NCI-H128 (cell line): ENCODE measurements around the gene SDR9C7.
"Not testable (repeated sequence)": the region's sequence is repeated elsewhere in the genome, so short reads cannot be mapped to it uniquely, and the experiment has no call there.

Experiments used
- DNase-seq: peaks from one replicate; lab custom pipeline; 2025; ENCODE audit not compliant: unreplicated experiment; lab: John Stamatoyannopoulos, UW

SDR9C7 gene

DNA sequence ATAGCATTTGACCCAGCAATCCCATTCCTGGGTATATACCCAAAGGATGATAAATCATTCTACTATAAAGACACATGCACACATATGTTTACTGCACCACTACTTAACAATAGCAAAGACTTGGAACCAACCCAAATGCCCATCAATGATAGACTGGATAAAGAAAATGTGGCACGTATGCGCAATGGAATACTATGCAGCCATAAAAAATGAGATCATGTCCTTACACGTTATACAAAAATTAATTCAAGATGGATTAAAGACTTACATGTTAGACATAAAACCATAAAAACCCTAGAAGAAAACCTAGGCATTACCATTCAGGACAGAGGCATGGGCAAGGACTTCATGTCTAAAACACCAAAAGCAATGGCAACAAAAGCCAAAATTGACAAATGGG, 16.1 kb downstream of the SDR9C7 start:
- not testable (repeated sequence) for DNase-seq

DNA sequence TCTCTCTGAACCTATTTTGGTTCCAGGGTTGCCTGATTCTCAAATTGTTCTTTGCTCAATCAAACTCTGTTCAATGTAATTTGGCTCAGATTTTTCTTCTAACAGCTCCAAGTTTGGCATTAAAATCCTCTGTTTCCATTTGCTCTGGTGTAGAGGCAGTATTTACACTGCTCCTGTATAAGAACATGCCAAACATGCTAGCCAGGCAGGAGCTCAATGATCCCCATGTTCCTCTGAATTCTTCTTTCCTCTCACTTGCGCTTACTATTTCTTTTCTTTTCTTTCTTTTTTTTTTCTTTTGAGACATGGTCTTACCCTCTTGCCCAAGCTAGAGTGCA, 17.2 kb downstream of the SDR9C7 start:
- no peak for DNase-seq

DNA sequence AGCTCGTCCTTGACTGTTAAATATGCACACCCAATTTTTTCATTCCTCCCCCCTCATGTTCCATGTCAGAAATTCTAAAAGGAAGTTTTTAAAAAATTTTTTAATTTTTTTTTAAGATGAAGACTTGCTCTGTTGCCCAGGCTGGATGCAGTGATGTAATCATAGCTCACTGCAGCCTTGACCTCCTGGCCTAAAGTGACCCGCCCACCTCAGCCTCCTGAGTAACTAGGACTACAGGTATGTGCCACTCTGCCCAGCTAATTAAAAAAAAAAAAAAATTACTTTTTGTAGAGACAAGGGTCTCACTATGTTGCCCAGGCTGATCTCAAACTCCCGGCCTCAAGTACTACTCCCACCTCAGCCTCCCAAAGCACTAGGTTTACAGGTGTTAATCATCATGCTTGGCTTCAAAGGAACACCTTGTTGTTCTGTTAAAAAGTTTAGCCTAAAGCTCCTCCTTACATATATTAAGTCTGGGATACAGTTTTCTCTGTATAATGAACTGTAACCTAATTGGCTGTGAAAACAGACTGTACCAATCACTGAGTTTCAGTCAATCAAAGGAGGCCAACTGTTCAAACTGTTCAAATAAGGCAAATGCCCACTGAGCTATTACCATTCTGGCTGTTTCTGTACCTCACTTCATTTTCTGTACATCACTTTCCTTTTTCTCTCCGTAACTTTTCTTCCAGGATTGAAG, 17.8 kb downstream of the SDR9C7 start:
- DNase-seq, result no peak

DNA sequence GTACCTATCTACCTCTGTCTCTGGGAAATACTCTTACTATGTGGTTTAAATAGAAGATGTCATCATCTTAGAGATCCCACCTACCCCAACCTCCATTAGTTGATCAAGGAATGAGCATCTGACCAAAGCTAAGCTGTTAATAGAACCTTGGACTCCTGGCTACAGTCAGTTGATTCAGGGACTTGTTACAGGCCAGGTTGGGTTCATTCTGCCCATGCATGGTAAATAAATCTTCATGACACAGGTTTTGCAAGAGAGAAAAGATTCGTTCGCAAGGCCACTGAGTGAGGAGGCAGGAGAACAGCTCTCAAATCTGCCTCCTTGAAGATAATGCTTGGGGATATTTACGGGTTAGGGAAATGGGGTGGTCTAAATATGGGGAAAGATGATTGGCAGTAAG, 19.5 kb downstream of the SDR9C7 start:
- DNase-seq, result no peak

DNA sequence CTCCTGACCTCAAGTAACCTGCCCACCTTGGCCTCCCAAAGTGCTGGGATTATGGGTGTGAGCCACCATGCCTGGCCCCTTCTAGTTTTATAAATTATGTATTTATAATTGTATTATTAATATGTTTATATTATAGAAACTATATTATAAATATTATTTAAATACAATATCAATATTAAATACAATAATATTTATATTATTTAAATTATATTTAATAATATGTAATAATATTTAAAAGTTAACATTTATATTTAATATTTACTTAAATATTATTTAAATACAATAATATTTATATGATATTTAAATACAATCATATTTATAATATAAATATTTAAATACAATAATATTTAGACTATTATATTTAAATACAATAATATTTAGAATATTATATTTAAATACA, 20.0 kb downstream of the SDR9C7 start:
- no peak for DNase-seq

DNA sequence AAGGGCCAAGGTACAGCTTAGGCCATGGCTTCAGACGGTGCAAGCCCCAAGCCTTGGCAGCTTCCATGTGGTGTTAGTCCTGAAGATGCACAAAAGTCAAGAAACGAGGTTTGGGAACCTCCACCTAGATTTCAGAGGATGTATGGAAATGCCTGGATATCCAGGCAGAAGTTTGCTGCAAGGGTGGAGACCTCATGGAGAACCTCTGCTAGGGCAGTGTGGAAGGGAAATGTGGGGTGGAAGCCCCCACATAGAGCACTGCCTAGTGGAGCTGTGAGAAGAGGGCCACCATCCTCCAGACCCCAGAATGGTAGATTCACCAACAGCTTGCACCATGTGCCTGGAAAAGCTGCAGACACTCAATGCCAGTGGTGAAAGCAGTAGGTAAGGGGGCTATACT, 24.8 kb downstream of the SDR9C7 start:
- not testable (repeated sequence) for DNase-seq

DNA sequence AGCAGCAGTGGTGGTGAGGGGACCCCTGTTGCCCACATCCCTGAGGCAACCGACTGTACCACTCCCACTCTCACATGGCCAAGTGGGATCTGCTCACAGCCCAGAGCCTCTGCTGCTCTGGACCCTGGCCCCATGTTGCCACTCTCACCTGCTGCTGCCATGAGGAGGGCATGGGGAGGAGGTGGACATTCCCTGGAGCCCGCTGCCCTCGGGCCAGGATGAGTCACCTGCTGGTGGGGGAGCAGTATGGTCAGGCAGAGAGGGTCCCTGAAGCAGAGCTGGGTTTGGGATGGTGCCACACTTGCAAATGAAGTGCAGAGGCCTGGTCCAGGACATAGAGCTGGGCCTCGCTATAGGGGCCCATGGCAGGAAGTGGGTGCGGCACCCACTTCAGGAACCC, 26.1 kb downstream of the SDR9C7 start:
- DNase-seq, result no peak

DNA sequence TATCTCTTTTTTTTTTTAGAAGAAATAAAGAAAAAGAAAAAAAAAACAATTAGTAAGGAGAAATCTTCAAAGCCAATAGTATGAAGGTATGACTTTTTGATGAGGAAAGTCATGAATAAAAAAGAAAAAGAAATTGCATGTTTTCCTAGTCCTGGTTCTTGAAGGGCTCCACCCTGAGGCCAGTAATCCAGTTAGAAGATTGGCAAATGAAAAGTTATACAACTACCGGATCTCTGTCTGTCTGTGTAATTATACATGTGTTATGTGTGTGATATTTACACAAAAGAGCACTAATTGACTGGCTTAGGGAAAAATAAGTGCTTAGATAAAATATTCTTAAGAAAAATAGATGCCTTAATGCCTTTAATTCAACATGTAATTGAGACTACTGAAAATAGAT, 28.4 kb downstream of the SDR9C7 start:
- DNase-seq, result no peak

DNA sequence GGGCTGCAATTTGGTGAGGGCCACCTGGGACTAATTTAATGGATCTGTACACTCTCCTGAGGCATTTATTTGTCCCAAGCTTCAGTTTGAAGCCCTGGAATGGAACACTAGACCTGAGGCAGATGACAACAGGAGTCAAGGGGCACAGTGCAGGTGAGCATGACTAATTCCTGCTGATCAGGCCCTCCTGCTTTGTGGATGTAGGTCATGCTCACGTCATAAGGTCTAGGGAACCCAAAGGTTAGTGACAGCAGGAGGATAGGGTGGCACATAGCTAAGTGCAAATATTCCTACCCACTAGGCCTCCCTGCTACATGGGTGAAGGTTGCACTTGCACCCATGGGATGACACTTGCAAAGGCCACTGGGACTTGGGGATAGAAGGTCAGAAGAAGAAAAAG, 30.8 kb downstream of the SDR9C7 start:
- no peak for DNase-seq

DNA sequence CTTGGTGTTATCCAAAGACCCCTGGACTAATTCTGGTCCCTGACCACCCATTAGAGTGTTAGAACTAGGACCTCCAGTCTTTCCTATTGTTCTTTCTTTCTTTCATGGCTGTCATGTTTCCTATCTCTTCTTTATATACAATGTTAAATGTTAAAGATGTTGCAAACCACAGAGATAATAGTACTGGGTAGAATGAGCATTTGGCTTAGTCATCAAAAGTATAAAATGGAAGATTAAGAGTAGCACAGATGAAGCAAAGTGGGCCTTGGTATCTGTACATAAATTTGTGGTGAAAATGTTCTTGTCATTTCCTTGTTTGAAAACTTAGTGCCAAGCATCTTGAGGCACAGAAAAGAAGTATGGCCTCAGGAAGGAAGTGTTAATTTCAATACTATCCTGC, 32.9 kb downstream of the SDR9C7 start:
- DNase-seq, result not testable (repeated sequence)

DNA sequence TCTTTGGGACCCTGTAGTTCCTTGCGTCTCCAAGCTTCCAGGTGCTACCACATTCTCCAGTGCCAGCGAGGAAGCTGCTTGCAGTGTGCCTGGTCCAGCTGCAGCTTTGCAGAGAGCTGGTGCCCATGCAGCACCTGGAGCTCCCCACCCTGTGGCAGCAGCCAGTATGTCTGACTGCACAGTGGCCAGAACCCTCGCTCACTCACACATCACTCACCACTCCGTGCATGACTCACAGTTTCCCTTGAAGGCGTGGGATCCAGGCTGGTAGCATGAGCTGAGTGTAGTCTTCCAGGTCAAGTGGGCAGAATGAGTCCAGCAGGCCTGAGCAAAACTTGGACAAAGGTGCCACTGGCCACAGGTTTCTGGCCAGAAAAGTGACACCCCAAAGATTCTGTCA, 33.6 kb downstream of the SDR9C7 start:
- DNase-seq, result no peak

DNA sequence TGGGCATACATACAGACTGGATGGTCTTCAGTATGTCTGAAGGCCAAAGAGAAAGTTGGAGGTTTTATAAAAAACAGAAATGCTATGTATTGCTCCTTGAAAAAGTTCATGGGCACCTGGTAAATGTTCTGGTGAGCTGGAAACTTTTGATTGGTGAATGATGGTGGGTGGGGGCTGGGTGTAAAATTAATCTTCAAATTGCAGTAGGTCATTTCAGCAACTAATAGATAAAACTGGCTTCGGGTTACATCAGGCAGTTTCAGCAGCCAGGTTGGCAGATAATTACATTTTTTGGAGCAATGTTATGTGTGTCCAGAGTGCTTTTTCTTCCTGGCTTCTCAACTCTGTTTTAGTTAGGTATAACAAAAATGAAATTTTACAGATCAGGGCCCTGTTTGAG, 35.3 kb downstream of the SDR9C7 start:
- no peak for DNase-seq

DNA sequence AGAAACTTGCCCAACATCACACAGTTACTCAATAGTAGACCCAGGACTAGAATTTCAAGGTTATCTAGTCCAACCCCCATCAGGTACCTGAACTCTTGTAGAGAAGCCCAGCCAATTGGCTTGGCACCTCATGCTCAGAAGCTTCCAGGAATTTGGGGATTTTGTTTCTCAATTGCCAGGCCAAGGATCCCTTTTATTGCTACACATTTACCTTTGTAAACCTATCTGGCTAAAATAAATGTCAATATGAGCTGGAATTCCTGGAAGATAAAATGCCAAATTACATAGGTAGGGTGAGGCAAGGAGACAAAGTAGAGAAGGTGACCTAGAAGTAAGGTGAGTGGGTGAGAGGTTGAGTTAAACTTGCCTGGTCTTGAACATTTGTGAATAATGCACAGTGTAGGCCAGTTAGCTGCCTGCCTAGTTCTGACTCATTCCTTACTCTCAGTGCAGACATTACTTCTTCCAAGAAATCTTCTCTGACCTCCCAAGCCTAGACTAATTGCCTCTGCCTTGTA, 36.3 kb downstream of the SDR9C7 start:
- DNase-seq, result no peak

DNA sequence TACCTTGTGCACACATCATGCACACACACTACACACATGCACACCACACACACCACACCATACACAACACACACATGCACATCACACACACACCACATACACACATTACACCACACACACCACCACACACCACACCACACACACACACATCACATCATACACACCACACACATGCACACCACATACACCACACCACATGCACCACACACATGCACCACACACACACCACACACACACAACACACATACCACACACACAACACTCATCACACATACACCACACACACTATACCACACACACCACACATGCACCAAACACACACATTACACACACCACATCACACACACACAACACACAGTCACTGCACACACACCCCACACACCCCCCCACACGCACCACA, 38.1 kb downstream of the SDR9C7 start:
- no peak for DNase-seq

DNA sequence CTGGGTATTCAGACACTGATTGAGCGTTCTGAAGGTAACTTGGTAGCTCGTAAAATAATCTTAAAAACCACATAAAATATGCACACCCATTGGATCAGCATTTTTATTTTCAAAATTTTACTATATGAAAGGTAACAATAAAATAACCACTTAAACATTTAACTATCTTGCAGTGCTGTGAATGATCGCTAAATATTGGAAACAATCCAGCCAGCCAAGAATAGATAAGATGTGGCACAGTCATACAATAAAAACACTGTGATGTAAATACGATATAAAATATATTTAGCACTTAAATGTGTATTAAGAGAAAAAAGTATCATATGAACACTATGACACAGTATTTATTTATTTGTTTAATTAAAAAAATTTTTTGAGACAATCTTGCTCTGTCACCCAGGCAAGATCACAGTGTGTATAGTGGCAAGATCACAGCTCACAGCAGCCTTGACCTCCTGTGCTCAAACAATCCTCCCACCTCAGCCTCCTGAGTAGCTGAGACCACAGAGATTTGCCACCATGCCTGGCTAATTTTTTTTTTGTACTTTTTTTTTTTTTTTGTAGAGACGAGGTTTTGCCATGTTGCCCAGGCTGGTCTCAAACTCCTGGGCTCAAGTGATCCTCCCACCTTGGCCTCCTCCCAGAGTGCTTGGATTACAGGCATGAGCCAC, 39.4 kb downstream of the SDR9C7 start:
- no peak for DNase-seq

DNA sequence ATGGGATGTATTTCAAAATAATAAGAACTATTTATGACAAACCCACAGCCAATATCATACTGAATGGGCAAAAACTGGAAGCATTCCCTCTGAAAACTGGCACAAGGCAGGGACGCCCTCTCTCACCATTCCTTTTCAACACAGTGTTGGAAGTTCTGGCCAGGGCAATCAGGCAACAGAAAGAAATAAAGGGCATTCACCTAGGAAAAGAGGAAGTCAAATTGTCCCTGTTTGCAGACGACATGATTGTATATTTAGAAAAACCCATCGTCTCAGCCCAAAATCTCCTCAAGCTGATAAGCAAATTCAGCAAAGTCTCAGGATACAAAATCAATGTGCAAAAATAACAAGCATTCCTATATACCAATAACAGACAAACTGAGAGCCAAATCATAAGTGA, 42.3 kb downstream of the SDR9C7 start:
- DNase-seq, result not testable (repeated sequence)

DNA sequence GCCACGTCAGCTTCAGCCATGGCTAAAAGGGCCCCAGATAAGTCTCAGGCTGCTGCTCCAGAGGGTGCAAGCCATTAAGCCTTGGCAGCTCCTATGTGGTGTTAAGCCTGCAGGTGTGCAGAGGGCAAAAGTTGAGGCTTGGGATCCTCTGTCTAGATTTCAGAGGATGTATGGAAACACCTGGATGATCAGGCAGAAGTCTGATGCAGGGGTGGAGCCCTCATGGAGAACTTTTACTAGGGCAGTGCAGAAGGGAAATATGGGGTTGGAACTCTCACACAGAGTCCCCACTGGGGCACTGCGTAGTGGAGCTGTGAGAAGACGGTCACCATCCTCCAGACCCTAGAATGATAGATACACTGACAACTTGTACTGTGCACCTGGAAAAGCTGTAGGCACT, 47.9 kb downstream of the SDR9C7 start:
- DNase-seq, result no peak

DNA sequence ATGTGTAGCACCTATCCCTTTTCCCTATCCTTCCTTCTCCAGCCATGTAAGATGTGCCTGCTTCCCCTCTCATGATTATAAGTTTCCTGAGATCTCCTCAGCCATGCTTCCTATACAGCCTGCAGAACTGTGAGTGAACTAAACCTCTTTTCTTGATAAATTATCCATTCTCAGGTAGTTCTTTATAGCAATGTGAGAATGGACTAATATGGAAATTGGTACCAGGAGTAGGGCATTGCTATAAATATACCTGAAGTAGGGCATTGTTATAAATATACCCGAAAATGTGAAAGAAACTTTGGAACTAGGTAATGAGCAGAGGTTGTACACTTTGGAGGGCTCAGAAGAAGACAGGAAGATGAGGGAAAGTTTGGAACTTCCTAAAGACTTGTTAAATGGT, 48.9 kb downstream of the SDR9C7 start:
- DNase-seq, result no peak

DNA sequence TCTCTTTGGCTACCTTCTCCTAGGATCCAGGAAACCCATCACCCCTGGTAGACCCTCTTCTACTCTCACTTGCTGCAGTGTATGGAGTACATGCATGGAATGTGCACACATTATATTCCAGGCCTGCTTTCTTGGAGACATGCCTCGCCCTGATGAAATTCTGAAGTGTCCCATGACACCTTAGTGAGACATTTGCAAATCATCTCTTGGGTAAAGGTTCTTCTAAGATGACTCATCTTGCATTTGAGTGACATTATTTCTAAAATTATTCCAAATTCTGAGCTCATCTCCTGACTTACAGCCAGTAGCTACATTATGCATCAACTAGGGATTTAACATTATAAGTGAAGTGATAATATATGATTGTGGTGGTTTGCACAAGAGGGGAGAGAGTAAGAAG, 49.8 kb downstream of the SDR9C7 start:
- DNase-seq, result no peak

DNA sequence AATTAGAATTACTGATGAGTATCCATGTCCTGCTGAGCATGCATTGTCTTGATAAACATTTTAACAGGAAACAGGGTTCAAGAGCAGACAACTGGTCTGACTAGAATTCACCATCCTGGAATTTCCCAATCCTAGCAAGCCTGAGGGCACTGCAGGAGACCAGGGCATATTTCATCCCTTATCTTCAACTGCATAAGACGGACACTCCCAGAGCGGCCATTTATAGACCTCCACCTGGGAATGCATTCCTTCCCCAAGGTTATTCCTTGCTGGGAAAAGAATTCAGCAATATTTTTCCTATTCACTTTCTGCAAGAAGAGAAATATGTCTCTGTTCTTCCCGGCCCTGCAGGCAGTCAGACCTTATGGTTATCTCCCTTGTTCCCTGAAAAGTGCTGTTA, 51.8 kb downstream of the SDR9C7 start:
- DNase-seq, result not testable (repeated sequence)

DNA sequence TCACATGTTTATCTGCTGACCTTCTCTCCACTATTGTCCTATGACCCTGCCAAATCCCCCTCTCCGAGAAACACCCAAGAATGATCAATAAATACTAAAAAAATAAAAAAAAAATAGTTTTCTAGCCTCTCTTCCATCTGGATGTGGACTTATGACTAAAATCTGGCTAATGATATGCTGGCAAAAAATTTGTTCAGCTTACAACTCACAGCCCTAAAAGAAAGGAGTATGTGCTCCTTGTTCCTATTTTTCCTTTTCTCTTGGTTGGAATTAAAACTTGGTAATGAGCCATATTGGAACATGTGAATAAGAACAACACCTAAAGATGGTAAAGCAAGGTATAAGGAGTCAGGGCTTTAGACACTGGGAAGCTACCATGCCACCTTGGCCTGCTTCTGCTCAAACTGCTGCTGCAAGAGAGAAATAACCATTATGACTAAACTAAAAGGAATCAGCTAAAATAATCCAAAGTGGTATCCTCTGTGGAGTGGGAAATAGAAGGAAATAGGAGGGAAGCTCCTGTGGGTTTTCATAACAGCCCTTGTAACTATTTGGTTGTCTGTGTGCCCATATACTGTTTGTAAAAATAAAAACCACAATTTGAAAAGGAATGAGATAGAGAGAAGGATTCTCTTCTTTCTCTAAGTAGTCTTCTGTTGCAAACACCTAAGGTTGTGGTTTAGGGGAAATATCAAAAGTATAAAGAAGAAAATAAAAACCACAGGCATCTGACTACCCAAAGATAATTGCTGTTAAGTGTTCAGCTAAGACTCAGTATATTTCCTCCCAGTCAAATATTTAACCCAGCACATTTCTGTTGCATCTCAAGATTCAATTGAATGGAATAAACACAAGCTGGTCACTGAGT, 53.8 kb downstream of the SDR9C7 start:
- DNase-seq, result no peak
